ENCODE measurements around the gene ALPL. TPM values are rescaled to one million over a fixed set of nuclear protein-coding genes. Genes with fewer than 3 reads are reported as not detected.
A peak's percentile ranks its signal among the peaks of the same experiment; 100 is the strongest.

ALPL gene
- total RNA-seq, 4 donors from 2014 or later: 1.6 to 8.6 (median 1.8) TPM

GRCh38 chr1:21621051-21621450, 111.8 kb downstream of the ALPL start:
- H3K4me3 ChIP-seq: peak overlapping the region in 3 of 4 donors; percentile 4 to 50 (median 46)
- DNase-seq: no peak
- in situ Hi-C loops (cut with MboI; ENCODE audit: low pct_ligation_motif_present in 1 of 4, low pct_unique_long_range_greater_than_20kb in 1 of 4, low sequenced_read_pairs in 3 of 4) (no loop called here), intact Hi-C loops (cut with DNase I; ENCODE audit: low total_unique reads) (no loop called here)
- no peak overlapping the region for H3K27ac ChIP-seq
- no peaks in the 10 kb centered on the region for H3K9me3 ChIP-seq
- peaks cover 0 to 12% (median 9%) of the 10 kb centered on the region in 4 donors for H3K4me1 ChIP-seq
- WGBS, 2 donors (ENCODE audit: low coverage in 1 of 2): 51 to 86% methylated on average over 2 to 7 of the region's 7 CpGs
- no peak for TF ChIP-seq EP300 (IDR thresholded peaks at IDR 0.05; ENCODE audit: low read depth)
- TF ChIP-seq CTCF (IDR thresholded peaks at IDR 0.05): no peak
- no peak for TF ChIP-seq POLR2AphosphoS5 (IDR thresholded peaks at IDR 0.05)
- no peak for TF ChIP-seq POLR2A (IDR thresholded peaks at IDR 0.05)
- H3K27me3 ChIP-seq: peaks cover 13% of the 10 kb centered on the region
- H3K36me3 ChIP-seq: no peaks in the 10 kb centered on the region

GRCh38 chr1:21621761-21622436, 112.7 kb downstream of the ALPL start:
- peak overlapping the region in 3 of 4 donors; percentile 32 to 50 (median 46) for H3K4me3 ChIP-seq
- TF ChIP-seq CTCF (IDR thresholded peaks at IDR 0.05): no peak
- H3K9me3 ChIP-seq: no peaks in the 10 kb centered on the region
- intact Hi-C loops (cut with DNase I; ENCODE audit: low total_unique reads): no loop called here
- no peak for DNase-seq
- in situ Hi-C loops (cut with MboI; ENCODE audit: low pct_ligation_motif_present in 1 of 4, low pct_unique_long_range_greater_than_20kb in 1 of 4, low sequenced_read_pairs in 3 of 4): no loop called here
- 42% methylated on average over 15 of the region's 39 CpGs; no CpG with 5 or more reads in 1 of the 2 donors for WGBS, 2 donors (ENCODE audit: low coverage in 1 of 2)
- H3K27me3 ChIP-seq: peaks cover 13% of the 10 kb centered on the region
- H3K27ac ChIP-seq: peak overlapping the region in 2 of 4 donors; percentile 53 to 54
- H3K4me1 ChIP-seq: peaks cover 0 to 12% (median 9%) of the 10 kb centered on the region in 4 donors
- no peaks in the 10 kb centered on the region for H3K36me3 ChIP-seq

DNA sequence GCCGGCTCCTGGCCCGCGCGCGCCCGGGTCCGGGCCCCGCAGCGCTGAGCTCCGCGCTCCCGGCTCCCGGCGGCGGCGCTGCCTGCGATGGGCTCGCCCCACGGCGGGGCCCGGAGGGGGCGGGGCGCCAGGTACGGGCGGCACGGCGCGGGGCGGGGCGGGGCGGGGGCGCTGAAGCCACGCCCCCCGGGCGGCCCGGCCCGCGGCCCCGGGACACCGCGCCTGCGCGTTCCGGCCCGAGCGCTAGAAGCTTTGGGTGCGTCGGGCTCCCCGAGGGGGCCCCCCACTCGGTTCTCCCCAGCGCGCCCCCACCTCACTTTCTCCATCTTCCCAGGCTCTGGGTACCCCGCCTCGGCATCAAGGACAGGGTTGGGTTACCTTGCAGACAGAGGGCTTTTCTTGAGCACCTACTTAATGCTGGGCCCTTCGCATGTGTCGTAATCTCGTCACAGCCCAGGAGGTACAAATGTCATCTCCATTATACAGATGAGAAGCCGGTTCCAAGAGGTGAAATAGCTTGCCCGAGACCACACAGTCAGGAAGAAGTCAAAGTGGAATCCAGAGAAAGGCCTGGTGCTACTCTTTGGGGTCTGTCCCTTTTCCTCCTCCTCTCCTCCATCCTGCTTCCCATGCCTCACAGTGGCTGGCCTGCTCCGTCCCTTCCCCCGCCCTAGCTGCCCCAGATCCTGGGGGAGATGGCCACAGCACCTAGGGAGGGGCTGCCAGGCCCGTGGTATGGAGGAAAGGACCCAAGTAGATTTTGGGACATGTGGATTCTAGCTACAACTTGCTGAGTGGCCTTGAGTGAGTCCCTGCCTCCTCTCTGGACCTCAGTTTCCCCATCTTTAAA, 113.5 kb downstream of the ALPL start:
- Histone ChIP-seq H3K4me1 (peaks cover 0 to 12% (median 9%) of the 10 kb centered on the region in 4 donors), H3K27ac (peak overlapping the region; percentile 40 to 69 (median 42)), H3K4me3 (peak overlapping the region in 2 of 4 donors; percentile 32 to 46), H3K27me3 (peaks cover 13% of the 10 kb centered on the region), H3K9me3 (no peaks in the 10 kb centered on the region), H3K36me3 (no peaks in the 10 kb centered on the region)
- intact Hi-C loops (cut with DNase I; ENCODE audit: low total_unique reads) (no loop called here), in situ Hi-C loops (cut with MboI; ENCODE audit: low pct_ligation_motif_present in 1 of 4, low pct_unique_long_range_greater_than_20kb in 1 of 4, low sequenced_read_pairs in 3 of 4) (no loop called here)
- WGBS, 2 donors (ENCODE audit: low coverage in 1 of 2): 23% methylated on average over 23 of the region's 62 CpGs; no CpG with 5 or more reads in 1 of the 2 donors
- peak; percentile 71 for DNase-seq
- TF ChIP-seq POLR2A (IDR thresholded peaks at IDR 0.05) (no peak), EP300 (IDR thresholded peaks at IDR 0.05; ENCODE audit: low read depth) (no peak), CTCF (IDR thresholded peaks at IDR 0.05) (no peak), POLR2AphosphoS5 (IDR thresholded peaks at IDR 0.05) (no peak)

DNA sequence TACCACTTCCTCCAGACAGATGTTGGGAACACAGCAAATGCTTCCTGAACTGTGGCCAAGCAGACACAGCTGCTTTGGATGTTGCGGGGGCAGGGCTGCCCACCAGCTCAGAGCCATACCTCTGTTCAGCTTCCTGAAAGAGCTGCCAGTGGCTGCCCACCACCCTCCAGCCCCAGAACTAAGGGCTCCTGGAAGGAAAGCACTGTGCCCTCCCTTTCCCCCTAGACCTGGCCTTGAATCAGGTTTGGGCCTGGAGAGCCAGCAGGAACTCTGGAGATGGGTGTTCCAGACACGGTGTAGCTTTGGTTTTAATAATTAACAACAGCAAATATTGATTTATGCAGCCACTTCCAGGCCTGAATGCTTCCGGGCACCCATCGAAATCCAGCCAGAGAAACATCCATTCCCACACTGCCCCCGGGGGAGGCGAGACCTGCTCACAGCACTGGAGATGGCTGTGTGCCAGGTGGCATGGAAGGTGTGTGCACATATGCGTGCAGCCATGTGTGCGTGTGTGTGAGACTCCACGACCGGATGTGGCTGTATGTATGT, 114.3 kb downstream of the ALPL start:
- in situ Hi-C loops (cut with MboI; ENCODE audit: low pct_ligation_motif_present in 1 of 4, low pct_unique_long_range_greater_than_20kb in 1 of 4, low sequenced_read_pairs in 3 of 4): no loop called here
- peaks cover 0 to 12% (median 9%) of the 10 kb centered on the region in 4 donors for H3K4me1 ChIP-seq
- no peaks in the 10 kb centered on the region for H3K36me3 ChIP-seq
- 54 to 57% methylated on average over 8 to 10 of the region's 10 CpGs for WGBS, 2 donors (ENCODE audit: low coverage in 1 of 2)
- peaks cover 13% of the 10 kb centered on the region for H3K27me3 ChIP-seq
- H3K9me3 ChIP-seq: no peaks in the 10 kb centered on the region
- DNase-seq: peak; percentile 57
- TF ChIP-seq CTCF (IDR thresholded peaks at IDR 0.05) (no peak), POLR2AphosphoS5 (IDR thresholded peaks at IDR 0.05) (peak in 1 of 3 donors; percentile 22)
- H3K4me3 ChIP-seq: no peak overlapping the region
- intact Hi-C loops (cut with DNase I; ENCODE audit: low total_unique reads): no loop called here
- H3K27ac ChIP-seq: peak overlapping the region; percentile 40 to 69 (median 42)
